Fibroblast of the conjunctiva (primary cell): Measurements from ENCODE around the gene RYR2.
"Not testable (repeated sequence)": the region's sequence is repeated elsewhere in the genome, so short reads cannot be mapped to it uniquely, and the experiment has no call there.

ENCODE experiments used
- DNase-seq: peaks from one replicate; pipeline ENCODE4 v3.0.0-alpha.2; 2010; ENCODE audit warnings: low read depth

RYR2 gene

GRCh38 chr1:237794071-237794470 lies 752.1 kb downstream of the RYR2 start:
- DNase-seq, result no peak

- DNase-seq, result no peak
These were observed 753.6 kb downstream of the RYR2 start for GRCh38 chr1:237795558-237795957.

- DNase-seq, result peak; percentile 3
These were observed 757.9 kb downstream of the RYR2 start for GRCh38 chr1:237799762-237800474.

GRCh38 chr1:237804516-237804915 lies 762.5 kb downstream of the RYR2 start:
- DNase-seq, result no peak

DNA sequence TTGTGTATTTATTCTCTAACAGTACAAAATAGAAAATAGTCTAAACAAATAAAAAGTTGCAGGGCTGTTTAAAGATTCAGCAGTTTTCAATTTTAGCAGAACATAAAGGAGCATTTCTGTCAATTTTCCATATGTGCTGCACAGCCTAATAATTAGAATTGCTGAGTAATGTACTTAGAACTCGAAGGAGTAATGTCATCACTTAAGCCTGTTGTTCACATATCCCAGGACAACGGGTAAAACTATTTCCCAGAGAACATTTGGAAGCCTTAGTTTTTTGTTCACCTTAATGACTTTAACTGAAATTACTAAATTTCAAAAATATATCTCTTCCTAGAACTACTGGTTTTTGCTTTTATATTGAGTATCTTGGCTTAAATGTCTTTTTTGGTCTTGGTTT lies 767.1 kb downstream of the RYR2 start:
- DNase-seq, result no peak

GRCh38 chr1:237811633-237812032 lies 769.6 kb downstream of the RYR2 start:
- no peak for DNase-seq

- no peak for DNase-seq
These were observed 770.1 kb downstream of the RYR2 start for GRCh38 chr1:237812061-237812460.

GRCh38 chr1:237814319-237814924 lies 772.4 kb downstream of the RYR2 start:
- DNase-seq, result no peak

- no peak for DNase-seq
These were observed 775.3 kb downstream of the RYR2 start for GRCh38 chr1:237817277-237817676.

- DNase-seq, result not testable (repeated sequence)
These were observed 778.6 kb downstream of the RYR2 start for GRCh38 chr1:237820634-237821033.

DNA sequence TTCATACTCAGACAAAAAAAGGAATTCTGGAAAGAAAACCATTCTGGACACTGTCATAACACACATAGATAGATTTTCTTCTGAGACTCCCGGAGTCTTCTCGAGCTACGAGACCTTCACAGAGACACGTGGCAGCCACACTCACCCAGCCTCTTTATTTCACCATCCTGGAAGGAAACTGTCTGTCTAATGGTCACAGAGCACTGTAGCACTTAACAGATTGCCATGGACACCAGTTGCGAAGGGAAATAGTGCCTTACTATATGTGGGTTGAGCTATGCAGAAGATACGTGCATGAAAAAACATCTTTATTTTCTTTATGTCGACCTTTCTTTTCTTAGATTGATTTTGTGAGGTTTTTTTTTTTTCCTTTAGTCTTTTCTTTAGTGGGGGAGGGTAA lies 790.9 kb downstream of the RYR2 start:
- no peak for DNase-seq

DNA sequence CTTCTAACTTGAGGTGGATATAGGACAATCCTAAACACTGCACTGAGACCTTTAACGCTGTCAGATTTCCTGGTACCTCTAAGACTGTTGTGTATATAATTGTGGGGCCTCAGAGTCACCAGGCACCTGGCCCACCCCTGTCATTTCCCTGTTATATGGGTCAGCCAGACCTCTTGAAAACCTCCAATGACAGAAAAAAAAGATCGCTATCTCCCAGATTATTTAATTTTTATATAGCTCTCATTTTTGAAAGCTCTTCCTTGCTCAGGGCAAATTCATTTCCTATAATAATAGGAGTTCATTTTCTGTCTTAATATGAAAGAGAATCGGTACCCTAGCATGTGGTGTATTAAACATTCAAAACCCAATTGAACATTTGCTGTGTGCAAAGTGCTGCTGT lies 792.1 kb downstream of the RYR2 start:
- no peak for DNase-seq

DNA sequence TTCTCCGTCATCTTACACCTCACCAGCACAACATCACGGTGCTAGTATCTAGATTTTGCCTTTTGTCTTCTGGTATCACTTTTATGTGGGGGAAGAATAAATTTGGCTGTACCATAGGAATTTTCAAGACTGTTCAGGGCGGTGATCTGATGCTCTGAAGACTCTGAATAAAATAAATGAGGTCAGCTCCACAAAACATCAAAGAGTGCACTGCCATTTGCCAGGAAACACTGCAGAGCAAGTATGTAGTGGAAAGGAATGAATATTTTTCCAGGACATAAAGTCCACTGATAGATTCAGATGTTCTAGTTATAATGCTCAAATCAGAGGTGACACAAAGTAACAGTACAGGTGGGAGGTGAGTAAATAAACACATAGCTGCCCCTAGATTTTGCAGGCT lies 792.5 kb downstream of the RYR2 start:
- DNase-seq, result no peak

DNA sequence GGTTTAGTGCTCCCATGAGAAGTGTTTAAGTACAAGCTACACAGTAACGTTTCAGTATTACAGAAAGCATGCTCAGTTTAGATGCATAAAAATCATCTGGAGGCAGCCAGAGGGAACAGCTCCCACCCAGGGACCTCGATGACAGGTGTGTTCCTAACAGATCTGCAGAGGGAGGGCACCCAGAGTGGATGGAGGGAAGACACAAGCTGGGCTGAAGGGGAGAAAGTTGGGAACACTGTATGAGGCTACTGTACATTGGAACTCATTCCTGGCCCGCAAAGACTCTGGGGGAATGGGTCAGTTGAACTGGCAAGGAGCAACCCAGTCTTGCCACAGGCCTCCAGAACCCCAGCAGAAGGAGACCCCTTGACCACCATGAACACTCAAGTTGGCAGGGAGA lies 796.3 kb downstream of the RYR2 start:
- no peak for DNase-seq

- DNase-seq, result no peak
These were observed 797.0 kb downstream of the RYR2 start for GRCh38 chr1:237838904-237839534.

DNA sequence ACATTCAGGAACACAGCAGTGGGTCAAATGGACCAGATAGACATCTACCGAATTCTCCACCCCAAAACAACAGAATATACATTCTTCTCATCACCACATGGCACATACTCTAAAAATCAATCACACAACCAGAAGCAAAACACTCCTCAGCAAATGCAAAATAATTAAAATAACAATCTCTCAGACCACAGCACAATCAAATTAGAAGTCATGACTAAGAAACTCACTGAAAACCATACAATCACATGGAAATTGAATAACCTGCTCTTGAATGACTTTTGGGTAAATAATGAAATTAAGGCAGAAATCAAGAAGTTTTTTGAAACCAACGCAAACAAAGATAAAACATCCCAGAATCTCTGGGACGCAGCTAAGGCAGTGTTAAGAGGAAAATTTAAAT lies 799.5 kb downstream of the RYR2 start:
- no peak for DNase-seq

GRCh38 chr1:237843516-237843915 lies 801.5 kb downstream of the RYR2 start:
- not testable (repeated sequence) for DNase-seq

DNA sequence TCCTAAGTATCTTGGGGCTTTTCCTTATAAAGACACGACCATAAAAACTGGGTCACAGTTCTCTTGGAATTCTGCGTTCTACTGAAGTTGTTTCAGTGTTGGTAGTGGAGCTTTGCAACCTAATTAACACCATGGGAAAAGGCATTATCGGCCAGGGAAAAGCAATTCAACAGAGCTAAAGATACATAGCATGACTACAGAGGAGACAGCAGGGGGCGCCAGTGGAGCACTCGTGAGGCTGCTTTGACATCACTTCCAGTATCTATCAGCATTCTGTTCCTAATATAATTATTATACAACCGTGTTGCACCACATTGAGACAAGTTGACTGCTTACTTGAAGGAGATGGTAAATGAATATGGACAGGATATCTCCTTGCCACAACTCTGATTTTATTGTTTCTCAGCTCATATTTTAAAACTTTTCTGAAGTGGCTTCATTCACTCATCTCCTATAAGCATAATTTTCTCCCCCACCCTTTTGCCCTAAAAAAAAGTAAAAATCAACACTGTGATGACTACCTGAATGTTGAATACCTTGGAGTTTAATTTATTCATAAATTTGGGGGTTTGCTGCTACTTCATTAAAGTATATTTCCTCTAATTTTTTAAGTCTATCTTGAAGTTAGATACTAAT lies 809.3 kb downstream of the RYR2 start:
- no peak for DNase-seq

- DNase-seq, result no peak
These were observed 810.4 kb downstream of the RYR2 start for GRCh38 chr1:237852342-237852741.

- DNase-seq, result no peak
These were observed 815.5 kb downstream of the RYR2 start for GRCh38 chr1:237857455-237857854.

- no peak for DNase-seq
These were observed 817.0 kb downstream of the RYR2 start for GRCh38 chr1:237858992-237859391.

GRCh38 chr1:237861944-237862343 lies 820.0 kb downstream of the RYR2 start:
- no peak for DNase-seq

DNA sequence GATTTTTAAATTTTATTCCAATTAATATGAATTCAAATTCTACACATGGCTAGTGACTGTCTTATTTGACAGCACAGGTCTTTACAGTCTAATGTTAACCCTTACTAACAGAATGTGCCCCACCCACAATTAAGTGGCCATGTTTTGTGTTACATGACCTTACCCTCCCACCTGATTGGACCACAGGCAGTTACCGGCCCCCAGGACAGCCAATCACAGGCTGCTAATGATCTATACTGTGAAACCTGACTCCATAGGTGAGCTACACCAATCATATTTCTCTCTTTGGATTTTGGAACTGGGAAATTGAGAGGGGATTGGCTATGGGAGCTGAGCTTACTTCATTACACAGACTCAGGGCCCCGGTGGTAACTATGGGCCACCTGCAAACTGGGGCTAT lies 821.2 kb downstream of the RYR2 start:
- DNase-seq, result no peak
